Cardiac septum (tissue), 1 donor: ENCODE results near the gene CEACAM19. TPM values are rescaled to one million over a fixed set of nuclear protein-coding genes. Genes with fewer than 3 reads are reported as not detected.
"Not testable (repeated sequence)": the region's sequence is repeated elsewhere in the genome, so short reads cannot be mapped to it uniquely, and the experiment has no call there.

Source experiments
- DNase-seq: peaks from one replicate; pipeline ENCODE4 v3.0.0-alpha.2; 2020; ENCODE audit warnings: low spot score
- intact Hi-C: fragments of 100-400 bp; cut with DNase I; formaldehyde crosslinking; loops from one replicate; pipeline ENCODE4 v1.14.0; 2022
- long read RNA-seq: library from polyadenylated mRNA; unstranded; transcript quantifications from one replicate; pipeline ENCODE4 v2.0.0, GENCODE V29; 2021
- total RNA-seq: library from RNA; stranded (reverse); fragmentation: NEBNext Ultra II Directional; extraction: Animal tissue kit (Norgen Biotek cat#: 25700); gene quantifications from one replicate; pipeline ENCODE4 v1.2.1, GENCODE V29; 2021
- donor health status: DM: no; HTN: no; CAD: no.

Gene CEACAM19, protein sequence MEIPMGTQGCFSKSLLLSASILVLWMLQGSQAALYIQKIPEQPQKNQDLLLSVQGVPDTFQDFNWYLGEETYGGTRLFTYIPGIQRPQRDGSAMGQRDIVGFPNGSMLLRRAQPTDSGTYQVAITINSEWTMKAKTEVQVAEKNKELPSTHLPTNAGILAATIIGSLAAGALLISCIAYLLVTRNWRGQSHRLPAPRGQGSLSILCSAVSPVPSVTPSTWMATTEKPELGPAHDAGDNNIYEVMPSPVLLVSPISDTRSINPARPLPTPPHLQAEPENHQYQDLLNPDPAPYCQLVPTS
- total RNA-seq: 7.6 TPM
- long read RNA-seq, partial matches to known transcripts: 1 of 4 reads
- long read RNA-seq, other reads (novel, unspliced or antisense): 3 of 4 reads

DNA sequence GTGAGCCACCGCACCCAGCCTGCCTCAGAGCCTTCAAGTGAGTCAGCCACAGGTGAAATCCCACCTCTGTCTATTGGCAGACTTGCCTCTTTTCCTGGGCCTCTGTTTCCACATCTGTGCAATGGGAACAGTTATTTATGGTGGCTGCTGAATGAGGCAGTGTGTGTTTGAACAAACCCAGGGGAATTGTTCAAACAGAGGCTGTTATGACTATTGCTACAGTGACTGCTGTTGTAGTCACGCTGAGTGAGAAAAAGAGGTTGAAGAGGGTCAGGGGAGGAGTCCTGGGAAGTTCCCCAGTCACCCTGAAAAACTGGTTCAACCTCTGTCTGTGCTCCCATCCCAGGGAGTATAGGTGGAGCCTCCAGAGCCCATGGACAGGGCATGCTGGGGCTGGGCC, at the start of gene CEACAM19:
Gene CEACAM19, plus strand, starts transcription at position 83 of the 400 bp plus-strand sequence. CDS start 450 bp downstream, outside the sequence.
- intact Hi-C loops: no loop called here
- no peak for DNase-seq

DNA sequence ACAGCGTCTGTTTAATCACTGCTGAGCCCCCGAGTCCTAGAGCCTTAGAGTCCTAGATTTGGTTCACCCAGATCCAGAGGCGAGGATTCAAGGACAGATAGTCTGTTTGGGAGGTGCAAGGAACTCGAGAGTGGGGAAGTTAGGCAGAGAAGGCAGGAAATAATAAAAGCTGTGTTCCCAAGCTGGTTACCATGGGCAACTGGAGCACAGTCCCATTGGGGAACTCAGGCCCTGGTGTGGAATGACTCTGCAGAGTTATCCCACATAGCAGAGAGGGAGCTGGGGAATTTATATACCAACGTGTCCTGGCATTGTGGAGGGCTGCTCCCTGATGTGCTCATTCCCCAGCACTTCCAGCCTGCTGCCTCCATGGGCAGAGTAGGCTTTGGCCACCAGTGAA, 48.2 kb upstream of the CEACAM19 start:
- intact Hi-C loops: no loop called here
- DNase-seq: no peak

DNA sequence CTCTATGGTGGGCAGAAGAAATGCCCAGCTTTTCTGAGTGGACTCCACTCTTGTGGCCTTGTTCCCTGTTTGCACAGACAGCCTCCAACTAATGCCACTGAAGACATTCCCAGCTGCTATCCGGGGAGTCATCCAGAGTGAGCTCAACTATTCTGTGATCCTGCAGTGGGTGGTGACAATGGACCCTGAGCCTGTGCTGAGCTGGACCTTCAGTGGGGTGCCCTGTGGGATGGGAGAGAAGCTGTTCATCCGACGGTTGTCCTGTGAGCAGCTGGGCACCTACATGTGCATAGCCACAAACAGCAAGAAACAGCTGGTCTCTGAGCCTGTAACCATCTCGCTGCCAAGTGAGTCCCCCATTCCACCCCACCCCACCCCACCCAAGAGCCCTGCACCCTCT, 47.7 kb upstream of the CEACAM19 start:
- intact Hi-C loops: no loop called here
- no peak for DNase-seq

DNA sequence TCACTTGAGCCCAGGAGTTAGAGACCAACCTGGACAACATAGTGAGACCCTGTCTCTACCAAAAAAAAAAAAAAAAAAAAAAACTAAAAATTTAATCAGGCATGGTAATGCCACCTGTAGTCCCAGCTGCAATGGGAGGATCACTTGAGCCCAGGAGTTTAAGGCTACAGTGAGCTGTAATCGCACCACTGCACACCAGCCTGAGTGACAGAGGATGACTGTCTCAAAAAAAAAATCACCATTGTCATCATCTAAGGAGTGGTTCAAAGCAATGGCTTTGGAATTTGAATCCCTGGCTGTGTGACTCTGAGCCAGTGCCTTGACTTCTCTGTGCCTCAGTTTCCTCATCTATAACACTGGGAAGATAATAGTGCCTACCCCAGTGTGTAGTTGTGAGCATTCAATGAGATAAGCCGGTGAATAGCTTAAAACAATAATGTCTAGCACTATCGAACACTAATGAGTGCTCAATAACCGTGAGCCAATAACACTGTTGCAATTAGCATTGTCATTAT, 46.4 kb upstream of the CEACAM19 start:
- DNase-seq: no peak
- intact Hi-C loops: no loop called here

DNA sequence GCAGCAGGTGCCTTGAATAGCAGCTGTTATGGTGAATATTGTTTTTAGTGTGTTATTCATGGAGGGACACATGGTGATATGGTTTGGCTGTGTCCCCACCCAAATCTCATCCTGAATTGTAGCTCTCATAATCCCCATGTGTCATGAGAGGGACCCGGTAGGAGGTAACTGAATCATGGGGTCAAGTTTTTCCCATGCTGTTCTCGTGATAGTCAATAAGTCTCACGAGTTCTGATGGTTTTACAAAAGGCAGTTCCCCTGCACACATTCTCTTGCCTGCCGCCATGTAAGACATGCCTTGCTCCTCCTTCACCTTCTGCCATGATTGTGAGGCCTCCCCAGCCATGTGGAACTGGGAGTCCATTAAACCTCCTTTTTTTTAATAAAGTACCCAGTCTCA, 45.6 kb upstream of the CEACAM19 start:
- intact Hi-C loops: not testable (repeated sequence)

DNA sequence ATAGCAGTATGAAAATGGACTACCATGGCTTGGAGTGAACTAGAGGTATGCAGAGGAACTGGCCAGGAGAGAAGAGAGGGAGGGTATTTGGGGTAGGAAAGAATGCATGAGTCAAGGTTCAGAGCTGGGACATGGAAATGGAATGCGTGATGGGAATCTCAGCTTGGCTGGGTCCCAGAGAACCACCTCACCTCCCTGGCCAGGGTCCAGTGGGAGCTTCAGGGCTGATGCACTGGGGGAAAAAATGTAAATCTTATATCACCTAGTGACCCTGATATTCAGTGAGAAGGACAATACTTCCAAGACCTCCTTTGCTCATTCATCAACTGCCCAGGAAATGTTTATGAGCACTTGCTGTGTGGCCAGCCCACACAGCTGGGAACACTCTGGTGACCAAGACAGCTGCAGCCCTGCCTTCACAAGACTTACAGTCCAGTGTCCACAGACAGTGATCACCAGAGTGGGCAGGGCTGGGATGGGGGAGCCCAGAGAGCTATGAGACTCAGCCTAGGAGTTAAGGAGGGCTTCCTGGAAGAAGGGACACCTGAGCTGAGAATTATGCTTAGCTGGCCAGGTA, 45.1 kb upstream of the CEACAM19 start:
- intact Hi-C loops: no loop called here
- DNase-seq: no peak

More for the DNA sequence above, 45.6 kb upstream of the CEACAM19 start:
- DNase-seq: not testable (repeated sequence)

DNA sequence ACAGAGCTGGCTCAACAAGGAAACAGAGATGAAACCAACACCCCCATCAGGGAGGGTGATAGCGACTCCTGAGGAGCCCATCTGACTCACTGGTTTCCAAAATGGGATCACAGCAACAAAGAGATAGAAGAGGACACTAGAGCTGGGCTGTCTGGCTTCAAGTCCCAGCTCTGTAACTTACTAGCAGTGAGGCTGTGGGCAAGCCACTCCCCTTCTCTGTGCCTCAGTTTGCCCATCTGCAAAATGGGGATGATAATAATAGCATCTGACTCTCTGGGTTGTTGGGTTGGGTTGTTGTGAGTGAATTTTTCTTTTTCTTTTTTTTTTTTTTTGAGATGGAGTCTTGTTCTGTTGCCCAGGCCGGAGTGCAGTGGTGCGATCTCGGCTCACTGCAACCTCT, 43.7 kb upstream of the CEACAM19 start:
- intact Hi-C loops: no loop called here
- no peak for DNase-seq

DNA sequence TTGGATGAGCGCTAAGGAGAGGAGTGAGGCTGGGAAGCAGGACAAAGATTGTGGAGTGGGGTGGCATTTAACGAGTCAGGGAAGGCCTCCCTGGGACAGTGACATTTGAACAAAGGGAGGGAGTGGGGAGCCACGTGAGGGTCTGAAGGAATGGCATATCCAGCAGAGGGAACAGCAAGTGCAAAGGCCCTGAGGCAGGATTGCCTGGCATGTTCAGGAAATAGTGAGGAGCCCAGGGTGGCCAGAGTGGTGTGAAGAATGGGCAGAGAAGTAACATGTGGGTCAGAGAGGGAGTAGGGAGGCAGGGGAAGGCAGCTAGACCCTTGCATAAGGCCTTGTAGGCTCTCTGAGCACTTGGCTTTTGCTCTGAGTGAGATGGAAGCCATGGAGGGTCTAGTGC, 42.5 kb upstream of the CEACAM19 start:
- intact Hi-C loops: no loop called here

DNA sequence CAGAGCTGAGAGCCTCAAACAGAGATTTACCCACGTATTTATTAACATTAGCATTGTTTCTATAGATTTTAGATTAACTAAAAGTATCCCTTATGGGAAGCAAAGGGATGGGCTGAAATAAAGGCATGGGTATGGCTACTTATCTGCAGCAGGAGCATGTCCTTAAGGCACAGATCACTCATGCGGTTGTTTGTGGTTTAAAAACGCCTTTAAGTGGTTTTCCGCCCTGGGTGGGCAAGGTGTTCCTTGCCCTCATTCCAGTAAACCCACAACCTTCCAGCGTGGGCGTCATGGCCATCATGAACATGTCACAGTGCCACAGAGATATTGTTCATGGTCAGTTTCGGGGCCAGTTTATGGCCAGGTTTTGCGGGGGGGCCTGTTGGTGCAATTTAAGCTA, 39.7 kb upstream of the CEACAM19 start:
- DNase-seq, intact Hi-C loops: not testable (repeated sequence)

More for the DNA sequence above, 42.5 kb upstream of the CEACAM19 start:
- DNase-seq: no peak

DNA sequence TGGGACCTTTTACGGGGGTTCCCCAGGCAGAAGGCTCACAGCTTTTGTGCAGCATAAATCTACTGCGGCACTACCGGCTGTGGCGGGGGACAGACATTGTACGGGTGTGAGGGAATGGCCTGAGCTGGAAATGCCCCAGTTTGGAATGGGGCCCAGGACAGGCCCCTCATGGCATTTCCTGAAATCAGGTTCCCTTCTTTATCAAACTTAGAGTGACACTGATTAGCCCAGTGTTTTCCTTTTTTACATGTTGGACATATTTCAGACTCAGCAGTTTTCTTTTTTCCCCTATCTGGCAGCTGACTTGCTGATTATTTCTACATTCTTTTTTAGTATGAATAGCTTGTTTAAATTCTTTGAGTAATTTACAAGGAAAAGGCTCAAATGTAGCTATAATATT, 37.2 kb upstream of the CEACAM19 start:
- intact Hi-C loops, DNase-seq: not testable (repeated sequence)

DNA sequence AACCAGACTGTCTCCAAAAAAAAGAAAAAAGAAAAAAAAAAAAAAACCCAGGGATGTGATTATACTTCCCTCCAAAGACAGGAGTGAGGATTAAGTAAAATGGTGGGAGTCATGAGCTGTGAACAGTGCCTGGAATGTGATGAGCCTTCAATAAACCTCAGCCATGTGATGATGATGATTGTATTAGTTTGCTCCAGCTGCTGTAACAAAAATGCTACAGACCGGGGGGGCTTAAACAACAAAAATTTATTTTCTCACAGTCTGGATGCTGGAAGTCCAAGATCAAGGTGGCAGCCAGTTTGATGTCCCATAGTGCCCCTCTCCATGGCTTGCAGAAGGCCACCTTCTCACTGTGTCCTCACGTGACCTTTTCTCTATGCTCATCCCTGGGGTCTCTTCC, 36.5 kb upstream of the CEACAM19 start:
- no peak for DNase-seq
- intact Hi-C loops: no loop called here

DNA sequence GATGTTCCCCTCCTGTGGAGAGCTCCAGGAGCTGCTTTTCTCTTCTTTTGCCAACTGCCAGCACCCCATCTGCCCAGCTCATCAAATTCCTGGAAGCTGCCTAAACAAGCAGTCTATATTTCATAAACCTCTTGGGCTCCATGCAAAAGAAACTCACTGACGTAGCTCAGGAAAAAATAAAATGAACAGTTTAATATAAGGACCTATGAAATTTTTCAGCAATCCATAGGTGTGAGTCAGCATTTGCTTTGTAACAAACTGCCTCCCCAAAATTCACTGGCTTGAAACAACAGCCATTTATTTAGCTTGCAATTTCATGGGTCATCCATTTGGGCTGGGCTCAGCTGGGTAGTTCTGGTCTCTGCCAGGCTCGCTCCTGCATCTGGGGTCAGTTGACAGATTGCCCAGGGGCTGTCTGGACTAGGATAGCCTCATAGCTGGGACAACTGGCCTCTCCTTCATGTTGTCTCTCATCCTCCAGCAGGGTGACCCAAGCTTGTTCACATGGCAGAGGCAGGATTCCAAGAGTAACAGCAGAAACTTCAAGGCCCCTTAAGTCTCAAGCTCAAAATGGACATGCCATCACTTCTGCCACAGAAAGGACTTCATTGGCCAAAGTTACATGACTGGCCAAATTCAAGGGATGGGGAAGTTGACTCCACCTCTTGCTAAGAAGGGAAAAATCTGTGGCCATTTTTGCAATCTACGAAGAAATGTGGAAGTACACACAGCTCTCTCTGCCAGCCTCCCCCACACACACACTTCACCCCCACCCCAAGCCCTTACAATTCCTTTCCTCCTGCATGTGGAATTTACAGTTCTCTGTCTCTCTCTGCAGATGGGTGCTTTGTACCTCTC, 35.5 kb upstream of the CEACAM19 start:
- intact Hi-C loops: no loop called here

DNA sequence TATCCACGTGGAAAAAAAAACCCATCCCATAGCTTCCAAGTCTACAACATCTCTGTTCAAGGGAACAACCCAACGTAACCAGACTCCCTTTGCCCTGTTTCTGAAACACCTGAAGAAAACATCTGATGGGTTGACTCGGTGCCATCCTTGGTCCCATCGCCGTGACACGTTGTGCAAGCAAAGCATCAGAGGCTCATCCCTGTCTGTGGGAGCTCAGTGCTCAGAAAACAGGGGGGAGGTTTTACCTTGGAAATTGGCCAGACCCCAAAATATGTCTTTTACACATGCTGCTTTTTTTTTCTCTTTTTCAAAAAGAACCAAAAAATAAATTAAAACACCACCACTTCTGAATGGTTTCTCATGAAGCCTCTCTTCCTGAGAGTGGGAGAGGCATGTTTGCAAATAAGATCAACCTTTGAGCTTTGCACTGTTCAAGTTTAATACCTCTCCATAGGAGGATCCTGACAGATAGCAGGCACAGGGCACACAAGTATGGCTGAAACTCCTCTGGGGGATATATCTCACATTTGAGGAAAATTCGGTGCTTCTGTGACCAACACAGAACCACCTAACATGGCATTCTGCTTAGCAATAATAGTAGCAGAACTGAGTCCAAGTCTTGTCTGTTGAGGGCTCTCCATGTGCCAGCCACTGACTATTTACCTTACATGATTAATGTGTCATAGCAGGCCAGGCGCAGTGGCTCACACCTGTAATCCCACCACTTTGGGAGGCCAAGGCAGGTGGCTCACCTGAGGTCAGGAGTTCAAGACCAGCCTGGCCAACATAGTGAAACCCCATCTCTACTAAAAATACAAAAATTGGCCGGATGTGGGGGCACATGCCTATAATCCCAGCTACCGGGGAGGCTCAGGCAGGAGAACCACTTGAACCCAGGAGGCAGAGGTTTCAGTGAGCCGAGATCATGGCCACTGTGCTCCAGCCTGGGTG, 34.6 kb upstream of the CEACAM19 start:
- intact Hi-C loops: no loop called here
- no peak for DNase-seq

More for the DNA sequence above, 35.5 kb upstream of the CEACAM19 start:
- DNase-seq: no peak

DNA sequence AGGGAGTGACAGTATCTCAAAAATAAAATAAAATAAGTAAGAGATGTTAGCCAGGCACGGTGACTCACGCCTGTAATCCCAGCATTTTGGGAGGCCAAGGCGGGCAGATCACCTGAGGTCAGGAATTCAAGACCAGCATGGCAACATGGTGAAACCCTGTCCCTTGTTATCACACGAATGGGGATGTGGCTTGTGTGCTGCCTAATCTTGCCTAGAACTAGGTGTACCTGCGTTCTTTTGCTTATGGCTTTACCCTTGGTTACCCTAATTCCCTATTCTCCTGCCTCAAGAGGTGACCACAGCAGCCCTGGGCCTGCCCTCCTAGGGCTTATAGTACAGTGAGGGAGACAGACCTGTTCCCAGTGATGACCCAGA, 33.9 kb upstream of the CEACAM19 start:
- intact Hi-C loops: no loop called here

DNA sequence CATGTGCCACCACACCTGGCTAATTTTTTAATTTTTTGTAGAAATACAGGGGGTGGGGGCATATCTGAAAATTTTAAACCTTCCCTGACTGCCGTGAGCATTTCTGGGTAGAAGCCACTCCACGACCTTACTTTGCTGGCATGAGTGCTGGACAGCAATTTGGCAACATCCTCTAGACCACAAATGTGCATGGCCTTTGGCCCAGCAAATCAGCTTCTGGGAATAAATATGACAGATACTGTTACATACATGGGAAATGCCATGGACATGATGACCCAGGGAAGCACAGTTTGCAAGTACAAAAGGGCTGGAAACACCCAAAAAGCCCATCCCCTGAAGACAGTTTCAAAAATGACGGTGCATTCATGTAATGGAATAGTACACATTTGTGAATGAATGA, 30.8 kb upstream of the CEACAM19 start:
- intact Hi-C loops: no loop called here
- no peak for DNase-seq

More for the DNA sequence above, 33.9 kb upstream of the CEACAM19 start:
- no peak for DNase-seq

DNA sequence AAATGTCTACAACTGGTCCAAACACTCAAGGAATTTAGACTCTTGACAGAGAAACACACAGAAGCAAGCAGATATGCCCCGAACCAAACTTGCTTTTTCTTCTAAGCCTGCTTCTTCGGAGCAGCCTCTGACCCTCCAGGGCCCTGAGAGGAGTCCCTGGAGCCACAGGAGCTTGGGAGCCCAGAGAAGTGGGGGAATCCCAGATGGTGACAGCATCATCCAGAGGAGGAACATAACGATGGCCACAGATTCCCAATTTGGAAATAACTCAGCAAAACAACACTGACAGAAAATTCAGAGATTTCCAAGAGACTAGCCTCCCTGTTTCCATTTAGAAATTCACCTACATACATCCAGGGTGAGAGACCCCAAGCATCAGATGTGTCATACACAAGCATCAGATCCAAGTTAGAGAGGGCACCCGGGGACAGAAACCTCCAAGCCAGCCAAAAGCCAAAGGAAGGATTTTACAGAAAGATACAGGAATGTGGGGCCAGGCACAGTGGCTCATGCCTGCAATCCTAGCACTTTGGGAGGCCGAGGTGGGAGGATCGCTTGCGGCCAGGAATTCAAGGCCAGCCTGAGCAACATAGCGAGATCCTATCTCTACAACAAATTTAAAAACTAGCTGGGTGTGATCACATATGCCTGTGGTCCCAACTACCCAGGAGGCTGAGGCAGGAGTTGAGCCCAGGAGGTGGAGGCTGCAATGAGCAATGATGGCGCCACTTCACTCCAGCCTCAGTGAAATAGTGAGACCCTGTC, 29.6 kb upstream of the CEACAM19 start:
- DNase-seq: no peak
- intact Hi-C loops: no loop called here

DNA sequence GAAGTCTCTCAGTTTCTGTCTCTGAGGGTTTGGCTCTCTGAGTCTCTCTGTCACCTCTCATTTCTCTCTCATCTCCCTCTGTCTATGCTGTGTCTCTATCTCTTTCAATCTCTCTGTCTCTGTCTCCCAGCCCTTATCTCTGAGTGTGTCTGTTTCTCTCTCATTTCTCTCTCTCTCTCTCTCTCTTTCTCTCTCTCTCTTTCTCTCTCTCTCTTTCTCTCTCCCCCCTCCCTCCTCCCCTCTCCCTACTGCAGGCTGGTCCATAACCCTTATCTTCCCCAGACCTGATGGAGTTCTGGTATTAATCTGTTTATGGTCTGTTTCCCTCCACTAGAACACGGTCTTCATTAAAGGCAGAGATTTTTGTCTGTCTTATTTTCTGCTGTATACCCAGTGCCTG, 28.9 kb upstream of the CEACAM19 start:
- intact Hi-C loops: no loop called here
- DNase-seq: no peak

DNA sequence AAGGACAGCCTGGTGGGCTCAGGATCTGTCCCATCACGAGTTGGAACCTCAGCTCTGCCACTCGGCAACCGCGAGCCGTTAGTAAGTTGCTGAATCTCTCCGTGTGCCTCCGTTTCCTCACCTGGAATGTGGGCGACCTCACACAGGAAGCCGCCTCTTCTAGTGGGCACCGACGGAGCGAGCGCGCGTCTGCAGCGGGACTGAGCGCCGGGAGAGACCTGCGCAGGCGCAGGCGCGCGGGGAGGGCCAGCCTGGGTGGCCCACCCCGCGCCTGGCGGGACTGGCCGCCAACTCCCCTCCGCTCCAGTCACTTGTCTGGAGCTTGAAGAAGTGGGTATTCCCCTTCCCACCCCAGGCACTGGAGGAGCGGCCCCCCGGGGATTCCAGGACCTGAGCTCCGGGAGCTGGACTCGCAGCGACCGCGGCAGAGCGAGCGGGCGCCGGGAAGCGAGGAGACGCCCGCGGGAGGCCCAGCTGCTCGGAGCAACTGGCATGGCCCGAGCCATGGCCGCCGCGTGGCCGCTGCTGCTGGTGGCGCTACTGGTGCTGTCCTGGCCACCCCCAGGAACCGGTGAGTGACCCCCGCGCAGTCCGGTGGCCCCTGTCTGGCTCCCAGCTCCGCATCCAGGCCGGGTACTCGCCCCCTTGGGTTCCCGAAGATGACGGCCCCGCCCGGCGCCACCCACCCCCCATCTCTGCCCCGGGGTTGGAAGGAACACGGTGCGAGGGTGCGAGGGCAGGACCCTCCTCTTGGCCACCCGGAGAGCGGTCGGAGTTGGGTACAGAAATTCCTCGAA, 27.5 kb upstream of the CEACAM19 start, which contains the start of gene PVR:
Gene PVR, plus strand, starts transcription at position 306 of the 797 bp plus-strand sequence. Its CDS starts 187 bp downstream, at position 493.
- DNase-seq: peak; percentile 86
- intact Hi-C loops: no loop called here
